HG03520 (cell line): ENCODE data around the gene C18orf54.
"Not testable (repeated sequence)": the region's sequence is repeated elsewhere in the genome, so short reads cannot be mapped to it uniquely, and the experiment has no call there.

Experiments
- ATAC-seq: cut with Tn5 transposase; IDR thresholded peaks from one replicate; pipeline ENCODE4 v1.9.1; 2021; ENCODE audit warnings: mild to moderate bottlenecking, moderate library complexity; ENCODE audit not compliant: unreplicated experiment

C18orf54 gene

GRCh38 chr18:54357660-54358494 is at the start of gene C18orf54, which contains the start of gene STARD6:
Gene C18orf54, plus strand, starts transcription at chr18:54357906. Its CDS starts 2,667 bp downstream, at chr18:54360573.
Gene STARD6, minus strand, starts transcription at chr18:54357858. Its CDS starts 3,285 bp downstream, at chr18:54354573.
- peak; percentile 88 for ATAC-seq

- not testable (repeated sequence) for ATAC-seq
Measured at GRCh38 chr18:54309564-54309963, 48.1 kb upstream of the C18orf54 start.

- ATAC-seq, result no peak
Measured at GRCh38 chr18:54316071-54316820, 41.5 kb upstream of the C18orf54 start.

- ATAC-seq, result no peak
Measured at GRCh38 chr18:54323561-54323960, 34.1 kb upstream of the C18orf54 start.

GRCh38 chr18:54323970-54324369 is 33.7 kb upstream of the C18orf54 start:
- no peak for ATAC-seq

GRCh38 chr18:54327818-54328217 is 29.9 kb upstream of the C18orf54 start:
- no peak for ATAC-seq

- ATAC-seq, result no peak
Measured at GRCh38 chr18:54329787-54330186, 27.9 kb upstream of the C18orf54 start.

GRCh38 chr18:54330768-54331548 is 26.7 kb upstream of the C18orf54 start:
- ATAC-seq, result no peak

GRCh38 chr18:54335638-54336173 is 22.0 kb upstream of the C18orf54 start:
- ATAC-seq, result no peak

- ATAC-seq, result no peak
Measured at GRCh38 chr18:54338230-54338629, 19.5 kb upstream of the C18orf54 start.

GRCh38 chr18:54351186-54351585 is 6.5 kb upstream of the C18orf54 start:
- no peak for ATAC-seq

GRCh38 chr18:54357082-54357659 is 535 bp upstream of the C18orf54 start:
- ATAC-seq, result peak; percentile 26

GRCh38 chr18:54358495-54359040 is 862 bp downstream of the C18orf54 start:
- no peak for ATAC-seq

GRCh38 chr18:54359233-54359632 is 1.5 kb downstream of the C18orf54 start:
- no peak for ATAC-seq

- no peak for ATAC-seq
Measured at GRCh38 chr18:54360406-54360805, 2.7 kb downstream of the C18orf54 start.

GRCh38 chr18:54378057-54378456 is 20.4 kb downstream of the C18orf54 start:
- no peak for ATAC-seq

- ATAC-seq, result no peak
Measured at GRCh38 chr18:54381640-54382039, 23.9 kb downstream of the C18orf54 start.

GRCh38 chr18:54382076-54382475 is 24.4 kb downstream of the C18orf54 start:
- ATAC-seq, result no peak

- no peak for ATAC-seq
Measured at GRCh38 chr18:54382733-54383252, 25.1 kb downstream of the C18orf54 start.

- no peak for ATAC-seq
Measured at GRCh38 chr18:54386043-54386442, 28.3 kb downstream of the C18orf54 start.
